Upper lobe of left lung (tissue), 4 donors: ENCODE data around the gene GLDN.

Source experiments
- EP300 ChIP-seq, 4 donors: sonication (generic); formaldehyde crosslinking; IDR thresholded peaks; one replicate each; pipeline ENCODE4 v1.5.1; 2017; ENCODE audit warnings: antibody characterized with exemption in 4 of 4, control low read depth in 2 of 4
- POLR2A ChIP-seq, 4 donors: fragments of 450-650 bp; IDR thresholded peaks; one replicate each; pipeline ENCODE4 v1.5.1; 2016 to 2017; ENCODE audit warnings: antibody characterized with exemption in 4 of 4, mild to moderate bottlenecking in 2 of 4
- TF ChIP-seq, protein P1 (sequence below), 6 experiments: fragments of 450-650 bp in 4 of 6; fragments of 200-600 bp in 2 of 6; sonication (generic) in 2 of 6; IDR thresholded peaks; one replicate each; pipeline ENCODE4 v1.5.1; 2016 to 2019; ENCODE audit warnings: antibody characterized with exemption in 6 of 6

DNA sequence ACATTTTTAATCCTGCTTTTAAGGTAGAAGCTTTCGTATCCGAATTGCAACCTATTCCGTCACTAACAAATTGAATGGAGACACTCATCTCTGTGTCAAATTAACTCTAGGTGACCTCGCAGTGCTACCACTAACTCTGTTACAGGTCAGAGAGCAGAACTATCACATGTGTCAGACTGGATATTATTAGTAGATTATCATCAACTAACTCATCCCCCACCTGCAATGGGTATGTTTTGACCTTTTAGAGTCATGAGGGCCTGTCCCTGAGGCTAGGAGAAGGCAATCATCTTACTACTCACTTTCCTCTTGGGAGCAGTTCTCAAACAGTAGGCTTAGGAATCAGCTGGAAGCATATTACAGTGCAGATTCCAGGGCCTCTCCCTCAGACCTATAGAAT lies 2.0 kb downstream of the GLDN start:
- TF ChIP-seq, protein P1, sequence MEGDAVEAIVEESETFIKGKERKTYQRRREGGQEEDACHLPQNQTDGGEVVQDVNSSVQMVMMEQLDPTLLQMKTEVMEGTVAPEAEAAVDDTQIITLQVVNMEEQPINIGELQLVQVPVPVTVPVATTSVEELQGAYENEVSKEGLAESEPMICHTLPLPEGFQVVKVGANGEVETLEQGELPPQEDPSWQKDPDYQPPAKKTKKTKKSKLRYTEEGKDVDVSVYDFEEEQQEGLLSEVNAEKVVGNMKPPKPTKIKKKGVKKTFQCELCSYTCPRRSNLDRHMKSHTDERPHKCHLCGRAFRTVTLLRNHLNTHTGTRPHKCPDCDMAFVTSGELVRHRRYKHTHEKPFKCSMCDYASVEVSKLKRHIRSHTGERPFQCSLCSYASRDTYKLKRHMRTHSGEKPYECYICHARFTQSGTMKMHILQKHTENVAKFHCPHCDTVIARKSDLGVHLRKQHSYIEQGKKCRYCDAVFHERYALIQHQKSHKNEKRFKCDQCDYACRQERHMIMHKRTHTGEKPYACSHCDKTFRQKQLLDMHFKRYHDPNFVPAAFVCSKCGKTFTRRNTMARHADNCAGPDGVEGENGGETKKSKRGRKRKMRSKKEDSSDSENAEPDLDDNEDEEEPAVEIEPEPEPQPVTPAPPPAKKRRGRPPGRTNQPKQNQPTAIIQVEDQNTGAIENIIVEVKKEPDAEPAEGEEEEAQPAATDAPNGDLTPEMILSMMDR (IDR thresholded peaks at IDR 0.05) = no peak
- TF ChIP-seq POLR2A (IDR thresholded peaks at IDR 0.05) (no peak), EP300 (IDR thresholded peaks at IDR 0.05) (no peak)
